RCC 7860 (cell line): ENCODE measurements around the gene HS2ST1.

Experiments
- DNase-seq: peaks from one replicate; pipeline ENCODE4 v3.0.0-alpha.2; 2015; ENCODE audit warnings: low spot score
- FAIRE-seq: peaks from 2 replicates; lab custom pipeline; 2012; peaks lifted over from hg19 to GRCh38; lab: Jason Lieb, UNC

Gene HS2ST1

DNA sequence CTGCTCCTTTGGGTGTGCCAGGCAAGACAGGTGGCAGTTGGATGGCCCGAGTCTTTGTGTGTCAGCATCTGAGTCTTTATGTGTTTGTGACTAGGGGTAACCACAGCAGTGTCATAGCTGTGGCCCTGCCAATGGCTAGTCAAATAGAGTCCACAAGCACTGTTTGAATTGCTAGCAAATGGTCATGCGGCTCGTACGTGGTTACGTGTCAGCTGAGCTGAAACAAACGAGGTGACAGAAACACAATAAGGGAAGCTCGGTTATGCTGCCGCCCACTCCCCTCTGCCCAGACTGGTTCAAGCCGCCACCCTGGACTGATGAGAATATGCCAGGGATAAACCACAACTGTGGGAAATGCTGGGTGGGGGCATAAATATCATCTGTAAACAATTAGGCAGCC lies 239.9 kb downstream of the HS2ST1 start:
- no peak for FAIRE-seq
- no peak for DNase-seq

DNA sequence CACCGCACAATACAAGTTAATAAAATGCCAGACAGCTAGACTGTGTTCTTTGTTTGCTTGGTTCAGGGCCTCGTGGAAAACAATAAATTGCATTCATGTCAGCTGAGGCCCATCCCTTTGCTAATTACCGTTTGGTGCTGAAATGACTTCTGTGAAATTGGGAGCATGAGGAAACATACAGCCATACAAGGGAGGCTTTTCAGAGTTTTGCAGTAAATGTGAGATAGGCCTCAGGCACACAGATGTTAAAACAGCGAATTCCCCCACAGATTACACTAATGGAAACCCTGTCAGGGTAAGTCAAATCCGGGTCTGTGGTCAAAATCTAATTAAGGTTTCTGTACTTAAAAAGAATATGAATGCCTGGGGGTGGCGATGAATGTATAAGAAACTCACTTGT lies 240.7 kb downstream of the HS2ST1 start:
- FAIRE-seq = no peak
- no peak for DNase-seq

DNA sequence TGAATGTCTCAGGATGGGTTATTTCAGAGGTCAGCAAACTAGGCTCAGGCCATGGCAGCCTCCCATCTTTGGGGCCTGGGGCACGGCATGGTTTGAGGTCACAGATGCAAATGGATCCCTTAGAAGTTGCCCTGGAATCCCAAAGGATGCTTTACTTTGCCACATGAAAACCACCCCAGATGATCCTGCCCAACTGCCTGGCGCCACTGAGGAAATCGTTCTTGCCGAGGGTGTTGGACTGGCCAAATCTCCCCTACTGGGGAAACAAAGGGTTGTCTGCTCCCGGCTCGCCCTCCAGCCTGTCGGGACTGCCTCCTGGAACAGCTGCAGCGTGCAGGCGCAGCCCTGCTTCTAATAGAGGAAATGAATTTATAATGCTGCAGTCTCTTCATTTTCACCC lies 241.2 kb downstream of the HS2ST1 start:
- DNase-seq = no peak
- no peak for FAIRE-seq

DNA sequence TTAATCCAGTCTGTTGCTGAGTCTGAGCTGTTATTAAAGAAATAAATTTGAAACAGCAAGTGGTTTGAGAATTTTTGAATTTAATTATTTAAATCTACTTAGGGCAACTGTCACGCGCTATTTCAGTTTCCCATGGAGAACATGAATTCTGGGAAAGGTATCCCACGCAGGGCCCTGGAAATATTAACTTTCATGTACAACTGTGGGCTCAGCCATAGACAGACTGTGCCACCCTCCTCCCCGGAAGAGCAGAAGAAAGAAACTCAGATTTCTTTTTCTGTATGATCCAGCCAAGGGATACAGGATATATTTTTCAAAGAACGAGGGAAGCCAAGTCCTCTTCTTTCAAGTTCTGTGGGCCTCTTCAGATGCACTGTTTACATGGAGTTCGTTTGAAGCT lies 241.7 kb downstream of the HS2ST1 start:
- DNase-seq = no peak
- FAIRE-seq = no peak

DNA sequence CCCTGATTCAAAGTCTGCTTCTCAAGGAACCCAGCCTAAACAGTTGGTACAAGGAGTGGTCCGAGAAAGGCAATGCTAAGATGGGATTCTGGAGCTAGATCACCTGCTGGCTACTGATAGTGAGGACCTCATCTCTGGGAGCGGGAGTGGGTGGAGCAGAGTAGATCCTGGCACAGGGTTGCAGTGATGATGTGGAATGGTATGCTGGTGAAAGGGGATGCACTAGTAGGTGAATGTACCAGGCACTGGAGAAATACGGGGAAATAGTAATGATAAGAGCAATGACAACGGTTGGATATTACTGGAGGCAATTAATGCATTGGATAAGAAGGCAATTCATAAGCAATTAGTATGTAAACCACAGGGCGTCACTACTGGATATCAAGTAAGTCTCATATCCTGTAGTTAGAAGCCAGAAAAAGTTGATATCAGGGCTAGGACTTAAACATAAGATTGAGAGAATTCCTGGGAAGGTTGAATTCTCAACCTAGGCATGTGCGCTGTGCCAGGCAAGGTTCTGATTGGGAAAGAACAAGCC lies 245.0 kb downstream of the HS2ST1 start:
- no peak for FAIRE-seq
- DNase-seq = no peak
